ENCODE measurements around the gene CGB8. TPM values are rescaled to one million over a fixed set of nuclear protein-coding genes. Genes with fewer than 3 reads are reported as not detected.

CGB8 gene
- total and polyA plus RNA-seq, 4 donors = not detected

DNA sequence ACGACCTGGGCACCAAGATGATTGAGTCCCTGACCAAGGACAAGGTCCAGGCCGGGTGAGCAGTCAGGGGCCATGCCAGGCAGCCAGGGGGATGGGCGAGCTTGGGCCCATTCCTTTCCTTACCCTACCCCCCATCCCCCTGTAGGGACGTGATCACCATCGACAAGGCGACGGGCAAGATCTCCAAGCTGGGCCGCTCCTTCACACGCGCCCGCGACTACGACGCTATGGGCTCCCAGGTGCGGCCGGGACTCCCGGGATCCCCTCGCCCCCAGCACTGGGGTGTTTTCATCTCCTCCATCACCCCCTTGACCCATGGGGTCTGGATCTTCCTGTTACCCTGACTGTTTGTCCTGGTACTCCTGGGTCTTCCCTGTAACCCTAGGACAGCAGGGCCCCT, 39.1 kb downstream of the CGB8 start:
- ATAC-seq (ENCODE audit: insufficient read depth, low FRiP score) = no peak
- H3K36me3 ChIP-seq (ENCODE audit: control insufficient read depth in 4 of 4, insufficient read depth in 4 of 4, low read length in 4 of 4) = peaks cover 13 to 70% (median 21%) of the 10 kb centered on the region in 4 donors

DNA sequence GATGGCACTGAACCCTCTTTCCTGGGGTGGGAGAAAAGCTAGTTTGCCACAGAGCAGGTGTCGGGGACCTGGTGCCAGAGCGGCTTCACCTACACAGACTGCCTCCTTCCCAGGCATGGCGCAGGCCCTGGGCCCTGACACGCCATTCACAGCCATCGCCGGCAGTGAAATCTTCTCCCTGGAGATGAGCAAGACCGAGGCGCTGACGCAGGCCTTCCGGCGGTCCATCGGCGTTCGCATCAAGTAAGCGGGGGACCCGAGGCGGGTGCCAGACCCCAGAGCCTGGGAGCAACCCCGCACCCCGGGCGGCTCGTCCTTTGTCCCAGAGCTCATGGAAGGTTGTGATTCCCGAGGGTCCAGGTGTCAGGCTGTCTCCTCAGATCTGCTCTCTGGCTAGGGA, 42.0 kb downstream of the CGB8 start:
- DNase-seq = no peak
- H3K27ac ChIP-seq (ENCODE audit: low read depth in 1 of 2, low read length in 1 of 2) = no peak overlapping the region
- H3K4me3 ChIP-seq = no peak overlapping the region
- H3K4me1 ChIP-seq (ENCODE audit: control insufficient read depth in 5 of 5, insufficient read depth in 5 of 5, low read length in 5 of 5) = no peaks in the 10 kb centered on the region
- peaks cover 12 to 61% (median 24%) of the 10 kb centered on the region in 4 donors for H3K36me3 ChIP-seq (ENCODE audit: control insufficient read depth in 4 of 4, insufficient read depth in 4 of 4, low read length in 4 of 4)
- 98 to 99% methylated on average over 22 of the region's 22 CpGs for WGBS, 2 donors
- no peaks in the 10 kb centered on the region for H3K27me3 ChIP-seq (ENCODE audit: control insufficient read depth in 3 of 3, insufficient read depth in 3 of 3, low read length in 2 of 3)
- TF ChIP-seq, protein P1, sequence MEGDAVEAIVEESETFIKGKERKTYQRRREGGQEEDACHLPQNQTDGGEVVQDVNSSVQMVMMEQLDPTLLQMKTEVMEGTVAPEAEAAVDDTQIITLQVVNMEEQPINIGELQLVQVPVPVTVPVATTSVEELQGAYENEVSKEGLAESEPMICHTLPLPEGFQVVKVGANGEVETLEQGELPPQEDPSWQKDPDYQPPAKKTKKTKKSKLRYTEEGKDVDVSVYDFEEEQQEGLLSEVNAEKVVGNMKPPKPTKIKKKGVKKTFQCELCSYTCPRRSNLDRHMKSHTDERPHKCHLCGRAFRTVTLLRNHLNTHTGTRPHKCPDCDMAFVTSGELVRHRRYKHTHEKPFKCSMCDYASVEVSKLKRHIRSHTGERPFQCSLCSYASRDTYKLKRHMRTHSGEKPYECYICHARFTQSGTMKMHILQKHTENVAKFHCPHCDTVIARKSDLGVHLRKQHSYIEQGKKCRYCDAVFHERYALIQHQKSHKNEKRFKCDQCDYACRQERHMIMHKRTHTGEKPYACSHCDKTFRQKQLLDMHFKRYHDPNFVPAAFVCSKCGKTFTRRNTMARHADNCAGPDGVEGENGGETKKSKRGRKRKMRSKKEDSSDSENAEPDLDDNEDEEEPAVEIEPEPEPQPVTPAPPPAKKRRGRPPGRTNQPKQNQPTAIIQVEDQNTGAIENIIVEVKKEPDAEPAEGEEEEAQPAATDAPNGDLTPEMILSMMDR (IDR thresholded peaks at IDR 0.05; ENCODE audit: control extremely low read depth, extremely low read depth) = no peak
- no peaks in the 10 kb centered on the region for H3K9me3 ChIP-seq (ENCODE audit: control insufficient read depth in 4 of 4, insufficient read depth in 3 of 4, low read length in 3 of 4)
- H3K9ac ChIP-seq (ENCODE audit: insufficient read depth in 1 of 2, low read length in 2 of 2) = no peak overlapping the region
- no peak for ATAC-seq (ENCODE audit: insufficient read depth, low FRiP score)

More for the DNA sequence above, 39.1 kb downstream of the CGB8 start:
- H3K9me3 ChIP-seq (ENCODE audit: control insufficient read depth in 4 of 4, insufficient read depth in 3 of 4, low read length in 3 of 4) = no peaks in the 10 kb centered on the region
- TF ChIP-seq, protein P1 (IDR thresholded peaks at IDR 0.05; ENCODE audit: control extremely low read depth, extremely low read depth) = no peak
- DNase-seq = no peak
- no peak overlapping the region for H3K4me3 ChIP-seq
- no peaks in the 10 kb centered on the region for H3K4me1 ChIP-seq (ENCODE audit: control insufficient read depth in 5 of 5, insufficient read depth in 5 of 5, low read length in 5 of 5)
- H3K27ac ChIP-seq (ENCODE audit: low read depth in 1 of 2, low read length in 1 of 2) = no peak overlapping the region
- H3K9ac ChIP-seq (ENCODE audit: insufficient read depth in 1 of 2, low read length in 2 of 2) = no peak overlapping the region
- 96 to 97% methylated on average over 18 of the region's 18 CpGs for WGBS, 2 donors
- H3K27me3 ChIP-seq (ENCODE audit: control insufficient read depth in 3 of 3, insufficient read depth in 3 of 3, low read length in 2 of 3) = no peaks in the 10 kb centered on the region

DNA sequence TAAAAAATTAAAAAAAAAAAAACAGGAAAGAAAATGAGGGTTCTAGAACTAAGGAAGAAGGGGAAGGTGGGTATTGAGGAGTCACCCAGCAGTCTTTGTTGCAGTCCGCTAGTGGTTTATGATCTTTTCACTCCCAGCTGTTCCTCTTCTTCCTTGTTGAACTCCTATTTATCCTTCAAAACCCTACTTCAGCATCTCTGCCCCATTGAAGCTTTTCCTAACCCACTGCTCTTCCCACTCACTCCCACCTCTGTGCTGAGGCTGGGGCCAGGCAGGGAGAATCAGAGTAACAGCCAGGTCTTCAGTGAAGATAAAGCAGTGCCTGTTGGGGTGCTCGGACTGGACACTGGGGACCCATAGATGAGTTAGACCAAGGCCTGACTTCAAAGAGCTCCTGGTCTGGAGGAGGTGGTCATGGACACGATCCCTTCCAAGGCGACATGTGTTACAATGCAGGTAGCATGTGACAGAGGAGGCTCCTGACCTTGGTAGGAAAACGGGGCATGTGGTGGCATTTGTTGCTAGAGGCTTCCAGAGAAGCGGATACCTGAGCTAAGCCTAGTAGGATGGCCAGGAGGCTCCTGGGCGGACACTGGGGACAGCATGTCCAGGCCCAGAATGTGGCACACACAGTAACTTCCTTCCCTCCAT, 43.8 kb downstream of the CGB8 start:
- Histone ChIP-seq H3K4me3 (no peak overlapping the region), H3K4me1 (ENCODE audit: control insufficient read depth in 5 of 5, insufficient read depth in 5 of 5, low read length in 5 of 5) (no peaks in the 10 kb centered on the region), H3K27me3 (ENCODE audit: control insufficient read depth in 3 of 3, insufficient read depth in 3 of 3, low read length in 2 of 3) (no peaks in the 10 kb centered on the region), H3K9me3 (ENCODE audit: control insufficient read depth in 4 of 4, insufficient read depth in 3 of 4, low read length in 3 of 4) (no peaks in the 10 kb centered on the region), H3K9ac (ENCODE audit: insufficient read depth in 1 of 2, low read length in 2 of 2) (no peak overlapping the region), H3K36me3 (ENCODE audit: control insufficient read depth in 4 of 4, insufficient read depth in 4 of 4, low read length in 4 of 4) (peaks cover 12 to 43% (median 22%) of the 10 kb centered on the region in 4 donors), H3K27ac (ENCODE audit: low read depth in 1 of 2, low read length in 1 of 2) (no peak overlapping the region)
- no peak for ATAC-seq (ENCODE audit: insufficient read depth, low FRiP score)
- DNase-seq = no peak
- 95 to 99% methylated on average over 7 of the region's 7 CpGs for WGBS, 2 donors
- TF ChIP-seq, protein P1 (IDR thresholded peaks at IDR 0.05; ENCODE audit: control extremely low read depth, extremely low read depth) = no peak

DNA sequence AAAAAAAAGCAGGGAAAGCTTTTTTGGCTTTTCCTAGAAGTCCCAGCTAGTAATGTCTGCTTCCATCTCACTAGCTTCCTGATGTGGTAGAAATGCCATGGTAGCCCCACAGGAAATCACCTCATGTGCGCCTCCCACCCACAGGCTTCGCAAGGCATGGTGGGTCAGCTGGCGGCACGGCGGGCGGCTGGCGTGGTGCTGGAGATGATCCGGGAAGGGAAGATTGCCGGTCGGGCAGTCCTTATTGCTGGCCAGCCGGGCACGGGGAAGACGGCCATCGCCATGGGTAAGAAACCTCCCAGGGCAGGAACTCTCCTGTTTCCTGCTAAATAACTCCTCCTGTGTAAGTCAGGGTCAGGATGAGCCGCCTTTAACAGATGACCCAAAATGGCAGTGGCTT, 44.8 kb downstream of the CGB8 start:
- ATAC-seq (ENCODE audit: insufficient read depth, low FRiP score) = no peak
- TF ChIP-seq, protein P1 (IDR thresholded peaks at IDR 0.05; ENCODE audit: control extremely low read depth, extremely low read depth) = no peak
- Histone ChIP-seq H3K4me1 (ENCODE audit: control insufficient read depth in 5 of 5, insufficient read depth in 5 of 5, low read length in 5 of 5) (no peaks in the 10 kb centered on the region), H3K27ac (ENCODE audit: low read depth in 1 of 2, low read length in 1 of 2) (no peak overlapping the region), H3K4me3 (no peak overlapping the region), H3K36me3 (ENCODE audit: control insufficient read depth in 4 of 4, insufficient read depth in 4 of 4, low read length in 4 of 4) (peaks cover 12 to 38% (median 16%) of the 10 kb centered on the region in 4 donors), H3K9me3 (ENCODE audit: control insufficient read depth in 4 of 4, insufficient read depth in 3 of 4, low read length in 3 of 4) (no peaks in the 10 kb centered on the region), H3K27me3 (ENCODE audit: control insufficient read depth in 3 of 3, insufficient read depth in 3 of 3, low read length in 2 of 3) (no peaks in the 10 kb centered on the region), H3K9ac (ENCODE audit: insufficient read depth in 1 of 2, low read length in 2 of 2) (no peak overlapping the region)
- no peak for DNase-seq
- WGBS, 2 donors = 98% methylated on average over 15 of the region's 15 CpGs
